GM18858 (cell line): ENCODE results near the gene NDUFS7.

Source experiments
- ATAC-seq: cut with Tn5 transposase; IDR thresholded peaks from one replicate; pipeline ENCODE4 v1.9.1; 2021; ENCODE audit not compliant: unreplicated experiment

The NDUFS7 gene

DNA sequence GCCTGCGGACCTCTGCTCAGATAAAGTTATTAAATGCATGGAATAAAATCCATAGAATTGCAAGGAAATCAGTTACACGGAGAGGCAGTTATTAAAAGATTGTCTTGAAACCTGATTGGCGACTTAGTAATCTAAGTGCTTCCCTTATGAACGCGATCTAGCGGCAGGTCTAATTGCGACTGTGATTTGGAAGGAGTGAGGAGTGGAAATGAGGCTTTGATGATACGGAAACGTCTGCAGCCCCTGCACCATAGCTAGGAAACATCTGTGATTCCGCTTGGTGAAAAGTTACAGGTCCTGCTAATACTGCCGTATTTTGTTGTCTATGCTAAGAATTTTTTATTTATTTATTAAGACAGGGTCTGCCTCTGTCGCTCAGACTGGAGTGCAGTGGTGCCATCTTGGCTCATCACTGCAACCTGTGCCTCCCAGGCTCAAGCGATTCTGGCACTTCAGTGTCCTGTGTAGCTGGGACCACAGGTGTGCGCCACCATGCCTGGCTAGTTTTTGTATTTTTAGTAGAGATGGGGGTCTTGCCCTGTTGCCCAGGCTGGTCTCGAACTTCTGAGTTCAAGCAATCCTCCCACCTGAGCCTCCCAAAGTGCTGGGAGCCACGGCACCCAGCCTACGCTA, 887 bp downstream of the NDUFS7 start:
- ATAC-seq: no peak

DNA sequence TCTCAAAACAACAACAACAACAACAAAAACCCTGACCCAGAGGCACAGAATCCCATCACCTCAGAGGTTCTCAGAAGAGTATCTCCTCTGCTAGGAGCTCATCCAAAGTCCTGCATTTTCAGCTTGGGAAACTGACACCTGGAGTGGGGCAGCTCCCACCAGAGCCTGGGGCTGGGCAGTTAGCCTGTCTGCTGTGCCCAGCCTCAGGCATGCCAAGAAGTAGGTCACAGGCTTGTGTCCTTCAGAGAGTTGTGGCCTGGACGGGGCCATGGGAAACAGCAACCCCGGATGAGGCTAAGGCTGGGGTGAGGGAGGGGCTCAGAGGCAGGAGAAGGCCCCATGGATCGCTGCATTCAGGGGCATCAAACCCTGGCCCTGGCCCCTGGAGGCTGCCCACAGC, 2.1 kb downstream of the NDUFS7 start:
- ATAC-seq: no peak

DNA sequence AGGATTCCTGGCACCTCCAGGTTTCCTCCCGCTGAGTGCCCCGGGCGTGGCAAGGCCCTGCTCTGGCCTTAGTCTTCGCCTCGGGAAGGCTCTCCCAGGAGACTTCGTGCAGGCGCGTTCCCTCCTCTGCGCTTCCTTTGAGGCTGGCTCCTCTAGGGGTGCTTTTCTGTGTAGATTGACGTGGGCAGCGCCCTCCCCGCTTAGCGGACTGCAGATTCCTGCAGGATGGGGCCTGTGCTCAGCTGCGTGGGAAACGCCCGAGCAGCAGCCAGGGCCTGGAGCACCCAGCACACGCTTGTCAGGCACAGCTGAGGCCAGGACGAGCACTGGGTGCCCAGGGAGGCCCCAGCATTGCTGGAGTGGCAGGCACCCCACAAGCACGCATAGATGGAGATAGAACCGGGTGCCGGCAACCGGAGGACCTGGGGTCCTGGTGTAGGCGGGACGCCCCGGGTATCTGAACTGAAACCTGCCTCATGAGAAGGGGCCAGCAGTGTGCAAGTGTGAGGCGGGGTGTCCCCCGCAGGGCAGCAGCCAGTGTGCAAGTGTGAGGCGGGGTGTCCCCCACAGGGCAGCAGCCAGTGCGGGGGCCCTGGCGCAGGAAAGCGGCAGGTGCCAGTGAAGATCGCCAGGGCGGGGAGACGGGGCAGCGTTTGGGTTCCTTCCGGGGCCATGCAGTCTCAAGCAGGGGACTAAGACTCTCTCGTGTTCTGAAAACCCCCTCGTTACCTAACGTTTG, 3.4 kb downstream of the NDUFS7 start:
- ATAC-seq: no peak

DNA sequence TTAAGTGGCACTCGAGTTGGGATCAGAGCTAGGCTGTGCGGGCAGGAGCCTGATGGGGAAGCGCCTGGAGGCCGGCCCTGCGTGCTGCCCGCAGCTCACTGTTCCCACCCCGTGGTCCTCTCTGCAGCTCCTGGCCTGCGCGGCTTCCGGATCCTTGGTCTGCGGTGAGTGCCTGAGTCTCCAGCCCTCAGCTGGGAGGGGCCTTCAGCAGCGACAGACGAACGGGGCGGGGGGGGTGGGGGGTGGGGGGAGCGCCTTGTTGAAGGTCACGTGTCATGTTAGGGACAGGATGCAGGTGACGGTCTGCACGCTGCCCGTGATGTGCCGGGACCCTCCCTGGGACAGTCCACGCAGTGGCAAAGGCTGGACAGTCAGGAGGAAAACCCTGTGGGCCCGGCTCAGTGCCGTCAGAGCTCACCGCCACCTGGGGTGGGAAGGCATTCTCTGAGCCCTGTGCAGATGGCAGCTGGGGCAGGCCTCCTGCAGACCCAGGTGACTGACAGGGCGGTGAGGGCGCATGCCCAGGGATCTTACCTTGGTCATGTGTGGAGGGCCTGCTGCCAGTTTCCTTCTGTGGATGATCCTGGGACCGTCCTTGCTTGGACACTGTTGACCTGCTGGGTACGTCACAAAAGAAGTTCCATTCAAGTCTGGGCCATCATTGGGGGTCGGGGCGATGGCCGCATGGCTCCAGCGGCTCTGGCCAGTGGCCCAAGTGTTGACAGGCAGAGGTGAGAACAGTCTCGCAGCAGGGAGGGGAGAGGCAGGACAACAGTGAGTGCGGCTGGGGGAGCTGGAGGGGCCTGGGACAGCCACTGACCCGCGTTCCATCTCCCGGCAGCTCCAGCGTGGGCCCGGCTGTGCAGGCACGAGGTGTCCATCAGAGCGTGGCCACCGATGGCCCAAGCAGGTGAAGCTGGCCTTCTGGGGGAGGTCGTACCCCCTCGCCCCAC, 4.3 kb downstream of the NDUFS7 start:
- ATAC-seq: no peak

DNA sequence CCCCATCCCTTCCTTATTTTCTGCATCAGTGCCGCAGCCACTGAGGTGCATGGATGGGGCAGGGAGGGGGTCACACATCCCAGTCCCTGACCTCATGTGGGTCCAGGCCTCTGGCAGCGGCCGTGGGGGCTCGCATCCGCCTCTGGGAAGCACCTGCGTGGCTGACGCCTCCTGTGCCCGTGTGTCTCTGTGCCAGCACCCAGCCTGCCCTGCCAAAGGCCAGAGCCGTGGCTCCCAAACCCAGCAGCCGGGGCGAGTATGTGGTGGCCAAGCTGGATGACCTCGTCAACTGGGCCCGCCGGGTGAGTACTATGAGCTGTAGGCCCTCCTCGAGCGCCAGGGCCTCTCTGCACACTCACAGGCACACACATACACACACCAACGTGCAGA, 4.9 kb downstream of the NDUFS7 start:
- no peak for ATAC-seq

DNA sequence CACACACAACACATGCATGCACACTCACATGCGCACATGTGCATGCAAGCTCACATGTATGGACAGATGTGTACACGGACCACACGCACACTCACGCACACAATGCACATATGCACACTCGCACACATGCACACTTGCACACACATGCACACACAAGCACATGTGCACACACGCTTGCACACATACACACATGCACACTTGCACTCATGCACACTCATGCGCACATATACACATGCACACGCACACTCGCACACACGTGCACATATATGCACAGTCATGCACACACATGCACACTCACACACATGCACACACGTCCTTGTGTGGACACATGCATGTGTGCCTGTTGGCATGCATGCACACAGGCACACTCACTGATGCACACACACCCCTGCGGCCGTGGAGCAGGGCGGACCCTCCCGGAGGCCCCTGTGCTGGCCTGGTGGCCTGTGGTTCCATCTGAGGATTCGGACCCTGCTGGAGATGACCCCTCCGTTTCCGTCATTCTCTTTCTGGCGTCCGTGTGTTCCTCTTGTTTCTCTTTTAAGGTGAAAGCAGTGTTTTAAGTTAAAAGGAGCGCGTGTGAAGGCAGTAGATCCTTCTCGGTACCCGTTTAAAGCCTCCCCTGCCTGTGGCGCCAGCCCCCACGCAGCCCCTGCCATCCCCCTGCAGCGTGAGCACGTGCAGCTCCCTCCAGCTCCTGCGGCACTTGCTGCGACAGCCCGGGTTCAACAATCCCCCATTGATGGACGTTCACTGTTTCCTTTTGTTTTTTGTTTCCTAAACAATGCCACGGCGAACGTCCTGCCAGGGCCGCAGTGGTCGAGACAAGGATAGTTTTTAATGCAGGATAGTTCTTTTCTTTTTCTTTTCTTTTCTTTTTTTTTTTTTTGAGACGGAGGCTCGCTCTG, 5.6 kb downstream of the NDUFS7 start:
- no peak for ATAC-seq

DNA sequence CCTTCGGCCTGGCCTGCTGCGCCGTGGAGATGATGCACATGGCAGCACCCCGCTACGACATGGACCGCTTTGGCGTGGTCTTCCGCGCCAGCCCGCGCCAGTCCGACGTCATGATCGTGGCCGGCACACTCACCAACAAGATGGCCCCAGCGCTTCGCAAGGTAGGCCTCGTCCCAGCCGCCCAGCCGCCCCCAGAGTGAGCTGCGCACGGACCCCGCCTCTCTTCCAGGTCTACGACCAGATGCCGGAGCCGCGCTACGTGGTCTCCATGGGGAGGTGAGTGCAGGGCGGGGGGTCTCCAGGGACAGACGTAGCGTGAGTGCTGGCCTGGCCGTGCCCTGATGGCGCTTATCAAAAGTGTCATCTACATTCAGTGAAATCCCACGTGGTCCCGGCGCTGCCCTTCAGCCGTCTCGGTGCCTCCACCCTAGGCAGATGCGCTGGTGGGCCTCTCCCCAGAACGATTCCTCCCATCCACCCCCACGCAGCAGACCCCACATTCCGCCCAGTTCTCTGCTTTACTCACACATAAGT, 7.2 kb downstream of the NDUFS7 start:
- ATAC-seq: no peak

DNA sequence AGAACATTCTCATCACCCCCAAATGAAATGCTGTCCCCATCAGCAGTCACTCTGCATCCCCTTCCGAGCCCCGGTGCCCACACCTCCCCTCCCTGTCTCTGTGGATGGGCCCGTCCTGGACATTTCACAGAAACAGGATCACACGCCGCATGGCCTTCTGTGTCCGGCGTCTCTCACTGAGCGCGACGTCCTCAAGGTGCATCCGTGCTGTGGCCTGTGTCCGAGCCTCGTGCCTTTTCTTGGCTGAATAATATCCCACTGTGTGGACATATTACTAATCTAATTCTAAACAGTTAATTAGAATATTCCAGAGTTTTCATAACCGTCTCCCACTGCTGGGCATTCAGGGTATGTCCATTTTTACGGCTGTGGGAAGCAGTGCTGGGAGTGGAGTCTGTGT, 8.7 kb downstream of the NDUFS7 start:
- ATAC-seq: no peak

DNA sequence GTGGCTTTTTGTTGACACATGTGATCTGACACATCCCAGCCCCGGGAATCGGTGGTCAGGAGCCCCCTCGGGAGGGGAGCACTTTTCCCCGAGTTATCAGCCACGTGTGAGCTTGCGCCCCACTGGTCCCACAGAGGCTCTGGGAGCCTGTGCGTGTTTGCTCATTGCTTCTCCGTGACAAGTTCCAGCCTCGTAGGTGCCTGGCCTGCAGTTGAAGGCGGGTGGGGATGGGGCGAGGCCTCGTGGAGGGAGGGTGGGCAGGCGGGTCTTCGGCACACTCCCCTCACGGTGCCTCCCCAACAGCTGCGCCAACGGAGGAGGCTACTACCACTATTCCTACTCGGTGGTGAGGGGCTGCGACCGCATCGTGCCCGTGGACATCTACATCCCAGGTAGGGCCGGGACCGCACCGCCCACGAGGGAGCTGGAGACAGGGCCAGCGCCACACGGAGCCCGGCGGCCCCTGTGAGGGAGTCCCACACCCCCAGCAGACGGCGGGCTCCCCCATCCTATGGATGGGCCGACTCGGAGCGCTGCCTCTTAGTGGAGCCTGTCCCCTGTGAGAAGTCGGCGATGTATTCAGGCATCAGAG, 9.3 kb downstream of the NDUFS7 start:
- ATAC-seq: no peak

DNA sequence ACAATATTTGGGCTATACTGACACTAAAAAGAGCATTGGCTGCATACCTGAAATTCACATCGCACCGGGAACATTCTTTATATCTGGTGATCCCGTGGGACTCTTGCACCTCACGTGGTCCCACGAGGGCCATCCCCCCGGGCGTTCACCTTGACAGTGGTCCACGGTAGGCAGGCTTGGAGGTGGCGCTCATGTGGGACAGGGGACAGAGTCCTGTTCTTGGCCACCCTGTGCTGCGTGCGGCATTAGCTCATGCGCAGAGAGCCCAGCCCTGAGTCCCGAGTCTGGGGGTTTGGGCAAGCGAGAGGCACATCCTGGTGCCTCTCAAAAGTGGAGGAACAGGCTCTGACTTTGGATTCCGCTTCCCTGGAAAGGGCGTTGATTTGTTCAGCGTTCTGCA, 10.1 kb downstream of the NDUFS7 start:
- ATAC-seq: no peak

DNA sequence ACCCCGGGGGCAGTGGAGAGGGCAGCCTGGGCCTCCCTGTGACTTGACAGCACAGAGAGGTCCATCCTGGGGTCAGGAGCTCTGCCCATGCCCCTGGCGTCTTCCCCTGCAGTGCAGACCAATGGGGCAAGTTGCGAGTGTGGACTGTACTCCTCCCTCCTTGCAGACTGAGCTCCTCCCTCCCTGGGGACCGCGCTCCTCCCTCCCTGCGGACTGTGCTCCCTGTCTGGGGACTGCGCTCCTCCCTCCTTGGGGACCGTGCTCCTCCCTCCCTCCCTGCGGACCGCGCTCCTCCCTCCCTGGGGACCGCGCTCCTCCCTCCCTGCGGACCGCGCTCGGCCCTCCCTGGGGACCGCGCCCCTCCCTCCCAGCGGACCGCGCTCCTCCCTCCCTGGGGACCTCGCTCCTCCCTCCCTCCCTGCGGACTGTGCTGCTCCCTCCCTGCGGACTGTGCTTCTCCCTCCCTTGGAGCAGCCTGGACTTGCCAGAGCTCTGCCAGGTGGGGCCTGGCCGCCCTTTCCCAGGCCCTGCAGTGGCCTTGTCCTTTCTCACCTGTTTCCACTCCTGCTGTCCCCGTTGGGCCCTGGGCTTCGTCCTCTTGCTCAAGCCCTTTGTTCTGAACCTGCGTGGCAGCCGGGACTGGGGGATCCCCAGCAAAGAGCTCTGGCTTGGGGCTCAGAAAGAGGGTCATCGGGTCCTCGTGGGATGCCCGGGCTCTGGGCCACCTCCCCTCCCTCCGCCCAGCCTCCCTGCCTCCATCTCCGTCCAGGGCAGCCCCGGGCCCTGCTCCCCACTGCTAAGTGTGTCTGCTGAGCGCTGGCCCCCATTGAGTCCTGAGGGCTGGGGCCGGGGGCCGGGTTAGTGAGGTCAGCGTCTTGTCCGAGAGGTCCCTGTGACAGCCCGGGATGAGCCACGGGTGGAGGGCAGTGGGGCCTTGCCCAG, 10.8 kb downstream of the NDUFS7 start:
- no peak for ATAC-seq

DNA sequence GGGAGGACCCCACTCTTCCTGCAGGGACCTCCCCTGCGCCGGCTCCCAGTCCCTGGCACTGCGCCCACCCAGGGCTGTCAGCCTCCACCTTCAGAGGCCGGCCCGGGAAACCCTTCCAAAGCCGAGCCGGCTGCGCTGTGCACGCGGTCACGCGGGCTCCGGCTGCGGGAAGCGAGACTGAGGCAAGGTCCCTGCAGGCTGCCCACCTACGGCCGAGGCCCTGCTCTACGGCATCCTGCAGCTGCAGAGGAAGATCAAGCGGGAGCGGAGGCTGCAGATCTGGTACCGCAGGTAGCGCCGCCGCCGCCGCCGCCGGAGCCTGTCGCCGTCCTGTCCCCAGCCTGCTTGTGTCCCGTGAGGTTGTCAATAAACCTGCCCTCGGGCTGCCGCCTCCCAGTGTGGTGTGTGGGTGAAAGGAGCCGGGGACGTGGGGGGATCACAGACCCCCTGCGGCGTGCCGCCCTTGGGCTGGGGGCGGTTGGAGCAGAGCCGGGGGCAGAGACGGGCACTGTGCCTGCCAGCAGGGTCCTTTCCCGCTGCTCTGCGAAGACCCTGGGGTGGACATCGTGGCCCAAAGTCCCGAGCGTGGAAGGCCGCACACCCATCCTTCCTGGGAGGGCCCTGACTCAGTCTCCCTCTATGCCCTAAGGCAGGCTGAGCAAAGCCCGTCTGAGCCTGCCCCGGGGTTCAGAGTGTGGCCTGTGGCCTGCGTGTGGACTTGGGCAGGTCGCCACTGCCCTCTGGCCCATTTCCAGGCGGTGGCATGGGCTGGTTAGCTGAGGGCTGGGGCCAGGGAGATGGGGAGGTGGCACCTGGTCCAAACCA, 11.7 kb downstream of the NDUFS7 start:
- ATAC-seq: no peak

DNA sequence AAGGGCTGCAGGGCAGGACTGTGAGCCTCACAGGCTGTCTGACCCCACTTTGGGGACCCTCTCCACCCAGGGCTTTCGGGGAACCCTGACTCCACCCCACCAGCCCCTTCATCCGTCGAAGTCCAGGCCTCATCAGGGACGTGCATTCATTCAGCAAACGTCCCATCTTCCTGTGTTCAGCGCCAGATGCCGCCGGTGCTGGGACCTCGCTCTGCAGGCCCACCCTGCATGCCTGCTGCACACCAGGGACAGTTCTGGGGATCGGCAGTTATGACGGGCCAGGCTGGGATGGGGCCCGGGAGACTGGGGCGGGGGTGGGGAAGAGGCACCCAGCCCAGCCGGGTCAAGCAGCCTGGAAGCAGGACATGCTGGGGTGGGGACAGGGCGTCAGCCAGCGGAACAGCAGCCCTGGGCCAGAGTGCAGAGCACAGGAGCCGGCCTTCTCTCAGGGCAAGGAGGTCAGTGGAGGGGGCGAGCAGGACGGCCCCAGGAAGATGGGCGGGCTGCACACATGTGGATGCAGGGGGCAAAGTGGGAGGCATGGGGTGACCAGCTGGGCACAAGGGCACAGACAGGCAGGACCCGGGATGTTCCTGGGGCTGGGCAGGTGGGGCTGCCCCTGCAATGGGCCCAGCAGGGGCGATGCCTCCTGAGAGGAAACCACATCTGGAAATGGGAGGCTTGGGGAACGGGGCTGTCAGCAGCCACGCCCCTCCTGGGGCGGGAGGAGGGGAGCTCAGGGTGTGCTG, 12.5 kb downstream of the NDUFS7 start:
- ATAC-seq: no peak

DNA sequence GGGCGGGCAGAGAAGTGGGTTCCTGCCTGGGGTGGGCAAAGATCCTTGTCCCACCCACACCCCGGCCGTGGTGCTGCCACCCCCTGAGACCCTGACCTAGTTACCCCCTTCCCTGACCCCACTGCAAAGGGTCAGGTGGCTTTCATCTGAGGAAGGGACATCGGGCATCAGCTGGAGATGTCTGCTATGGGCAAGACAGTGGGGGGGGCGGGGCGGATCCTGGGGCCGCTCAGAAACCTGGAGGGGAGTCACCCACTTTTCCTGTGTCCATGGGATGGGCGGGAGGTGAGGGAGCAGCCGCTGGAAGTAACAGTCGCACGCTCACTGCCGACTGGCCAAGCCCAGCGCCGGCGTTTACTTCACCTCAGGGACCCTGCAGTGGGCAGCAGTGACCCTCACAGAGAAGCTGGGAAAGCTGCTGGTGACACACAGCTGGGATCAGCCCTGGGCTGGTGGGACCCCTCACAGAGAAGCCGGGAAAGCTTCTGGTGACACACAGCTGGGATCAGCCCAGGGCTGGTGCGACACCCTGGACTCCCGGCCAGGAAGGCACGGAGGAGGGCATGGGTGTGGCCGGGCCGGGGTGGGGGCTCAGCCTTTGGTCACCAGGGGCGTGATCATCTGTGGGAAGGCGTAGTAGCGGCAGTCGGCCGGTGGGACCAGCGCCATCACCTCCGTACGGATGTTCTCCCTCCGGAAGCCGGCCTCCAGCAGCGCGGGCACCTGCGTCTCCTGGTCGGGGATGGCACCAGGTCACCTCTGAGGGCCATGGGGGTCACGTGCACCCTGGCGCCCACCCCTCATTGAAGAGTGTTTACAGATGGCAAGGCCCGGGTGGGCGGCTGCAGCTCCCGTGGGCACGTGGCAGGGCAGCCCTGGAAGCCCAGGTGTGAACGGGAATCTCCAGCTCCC, 13.3 kb downstream of the NDUFS7 start:
- no peak for ATAC-seq

DNA sequence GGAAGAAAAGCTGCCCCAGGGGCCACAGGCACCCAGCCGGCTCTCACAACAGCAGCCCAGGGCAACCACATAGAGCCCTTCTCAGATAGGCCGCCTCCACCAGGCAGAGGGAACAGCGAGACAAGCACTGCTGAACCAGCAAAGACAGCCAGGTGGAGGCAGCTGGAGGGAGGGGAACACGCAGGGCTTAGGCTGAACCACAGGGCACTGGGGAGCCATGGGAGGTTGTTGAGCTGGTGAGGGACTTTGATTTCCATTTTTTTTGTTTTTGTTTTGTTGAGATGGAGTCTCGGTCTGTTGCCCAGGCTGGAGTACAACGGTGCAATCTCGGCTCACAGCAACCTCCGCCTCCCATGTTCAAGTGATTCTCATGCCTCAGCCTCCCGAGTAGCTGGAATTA, 14.1 kb downstream of the NDUFS7 start:
- ATAC-seq: no peak

DNA sequence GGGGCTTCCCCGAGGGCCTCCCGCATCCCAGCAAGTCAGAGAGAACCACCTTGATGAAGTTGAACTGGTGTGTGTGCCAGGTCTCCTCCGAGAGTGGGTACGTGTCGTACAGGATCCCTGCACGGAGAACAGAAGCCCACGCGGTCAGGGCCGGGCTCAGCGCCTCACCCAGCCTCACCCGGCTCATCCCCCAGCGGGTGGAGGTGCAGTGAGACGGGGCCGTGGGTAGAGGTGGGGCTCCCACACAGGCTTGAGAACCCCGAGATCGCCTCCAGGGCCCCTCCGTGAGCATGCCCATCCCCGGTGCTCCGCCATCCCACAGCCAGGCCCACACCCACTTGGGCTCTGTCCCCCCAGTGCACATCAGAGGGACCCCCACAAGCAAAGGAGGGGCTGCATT, 15.4 kb downstream of the NDUFS7 start:
- ATAC-seq: no peak
